Skeletal muscle tissue (tissue), 4 donors: ENCODE results near the gene SNRPA1. TPM values are rescaled to one million over a fixed set of nuclear protein-coding genes. Genes with fewer than 3 reads are reported as not detected.
"Not testable (repeated sequence)": the region's sequence is repeated elsewhere in the genome, so short reads cannot be mapped to it uniquely, and the experiment has no call there.

Experiments used
- H3K27ac ChIP-seq: one replicate; pipeline ENCODE4 v1.7.0; 2013; ENCODE audit warnings: mild to moderate bottlenecking, low read depth, low read length, inconsistent platforms
- H3K27me3 ChIP-seq, 3 donors: one replicate each; pipeline ENCODE4 v1.7.0; 2013; ENCODE audit warnings: low read length in 3 of 3; ENCODE audit not compliant: control insufficient read depth in 3 of 3, insufficient read depth in 3 of 3
- H3K36me3 ChIP-seq, 3 donors: one replicate each; pipeline ENCODE4 v1.7.0; 2013; ENCODE audit warnings: low read length in 3 of 3; ENCODE audit not compliant: control insufficient read depth in 3 of 3, insufficient read depth in 3 of 3
- H3K4me1 ChIP-seq, 3 donors: one replicate each; pipeline ENCODE4 v1.7.0; 2013; ENCODE audit warnings: low read length in 3 of 3, mild to moderate bottlenecking in 3 of 3; ENCODE audit not compliant: control insufficient read depth in 3 of 3, insufficient read depth in 3 of 3
- H3K4me3 ChIP-seq, 3 donors: one replicate each; pipeline ENCODE4 v1.7.0; 2013; ENCODE audit warnings: low read length in 3 of 3
- H3K9ac ChIP-seq, 3 donors: one replicate each; pipeline ENCODE4 v1.7.0; 2013; ENCODE audit warnings: low read length in 3 of 3, mild to moderate bottlenecking in 3 of 3, moderate library complexity in 2 of 3, low read depth in 1 of 3
- H3K9me3 ChIP-seq, 3 donors: one replicate each; pipeline ENCODE4 v1.7.0; 2013; ENCODE audit warnings: low read length in 3 of 3; ENCODE audit not compliant: control insufficient read depth in 3 of 3
- total RNA-seq: library from RNA; depleted of rRNA; stranded (reverse); fragments of >200 nt; gene quantifications from one replicate; pipeline ENCODE4 v1.2.3, GENCODE V29; 2014
- donor health status: Osteomylitis.

The SNRPA1 gene
- 14.1 TPM for total RNA-seq

DNA sequence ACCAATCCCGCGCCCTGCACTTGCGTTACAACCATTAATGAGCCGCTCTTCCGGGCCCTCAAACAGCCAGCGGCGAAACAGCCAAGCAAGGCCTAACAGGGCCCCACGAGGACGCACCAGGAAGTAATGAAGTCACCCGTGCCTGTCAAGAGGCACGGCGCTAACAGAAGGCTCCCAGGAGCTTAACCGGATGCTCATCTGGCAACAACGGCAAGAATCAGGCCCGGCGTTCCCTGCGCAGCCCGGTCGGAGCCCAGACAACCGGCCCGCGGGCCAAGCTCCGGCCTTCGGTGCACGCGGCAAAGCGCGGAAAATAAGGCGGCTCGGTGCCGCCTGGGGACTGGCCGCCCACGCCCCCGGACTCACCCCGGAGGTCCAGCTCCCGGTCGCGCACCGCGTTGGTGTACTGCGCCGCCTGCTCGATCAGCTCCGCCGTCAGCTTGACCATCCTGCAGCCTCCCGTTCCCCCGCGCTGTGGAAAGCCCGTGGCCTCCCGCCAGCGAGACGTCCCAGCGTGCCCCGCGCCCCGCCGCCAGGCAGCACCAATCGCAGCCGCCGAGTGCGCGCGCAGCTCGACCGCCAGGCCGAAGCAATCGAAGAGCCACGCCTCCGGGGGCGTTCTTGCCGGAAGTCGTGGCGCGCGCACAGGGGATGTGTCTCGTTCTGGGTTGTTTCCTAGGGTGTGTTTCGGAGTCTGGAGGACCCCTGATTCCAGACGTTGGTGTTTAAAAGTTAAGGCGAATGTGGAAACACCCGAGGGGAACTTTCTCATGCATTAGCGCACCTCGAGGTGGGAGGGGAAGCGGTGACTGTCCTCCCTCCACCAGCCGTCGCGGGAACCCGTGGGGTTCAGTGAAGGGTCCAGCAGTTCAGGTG is at the start of gene SNRPA1:
Gene SNRPA1, minus strand, starts transcription at position 518 of the 876 bp plus-strand sequence. Its CDS starts 70 bp downstream, at position 448.
- H3K9ac ChIP-seq, result peak within 1 kb of the TSS; percentile 96

DNA sequence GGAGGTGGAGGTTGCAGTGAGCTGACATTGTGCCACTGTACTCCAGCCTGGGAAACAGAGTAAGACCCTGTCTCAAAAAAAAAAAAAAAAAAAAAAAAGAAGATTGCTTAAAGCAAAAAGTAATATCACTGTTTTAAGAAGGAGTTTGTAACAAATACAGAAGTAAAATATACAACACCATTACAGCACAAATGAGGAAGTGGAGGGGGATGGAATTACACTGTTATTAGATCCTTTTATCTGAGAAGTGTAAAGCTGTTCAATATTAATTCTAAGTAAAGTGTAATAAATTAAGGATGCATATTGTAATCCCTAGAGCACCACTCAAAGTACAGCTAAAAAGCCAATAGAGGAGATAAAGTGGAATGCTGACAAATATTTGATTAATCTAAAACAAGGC is 47.0 kb upstream of the SNRPA1 start:
- Histone ChIP-seq H3K9ac (no peak overlapping the region), H3K9me3 (no peaks in the 10 kb centered on the region), H3K4me3 (no peak overlapping the region)

More for the DNA sequence above, at the start of gene SNRPA1:
- H3K36me3 ChIP-seq, result peaks cover 0 to 5% (median 5%) of the 10 kb centered on the region in 3 donors
- H3K27ac ChIP-seq, result peak within 1 kb of the TSS; percentile 91
- H3K4me3 ChIP-seq, result peak within 1 kb of the TSS; percentile 83 to 98 (median 94)
- H3K27me3 ChIP-seq, result no peaks in the 10 kb centered on the region
- peaks cover 20 to 30% (median 24%) of the 10 kb centered on the region in 3 donors for H3K4me1 ChIP-seq
- H3K9me3 ChIP-seq, result no peaks in the 10 kb centered on the region

DNA sequence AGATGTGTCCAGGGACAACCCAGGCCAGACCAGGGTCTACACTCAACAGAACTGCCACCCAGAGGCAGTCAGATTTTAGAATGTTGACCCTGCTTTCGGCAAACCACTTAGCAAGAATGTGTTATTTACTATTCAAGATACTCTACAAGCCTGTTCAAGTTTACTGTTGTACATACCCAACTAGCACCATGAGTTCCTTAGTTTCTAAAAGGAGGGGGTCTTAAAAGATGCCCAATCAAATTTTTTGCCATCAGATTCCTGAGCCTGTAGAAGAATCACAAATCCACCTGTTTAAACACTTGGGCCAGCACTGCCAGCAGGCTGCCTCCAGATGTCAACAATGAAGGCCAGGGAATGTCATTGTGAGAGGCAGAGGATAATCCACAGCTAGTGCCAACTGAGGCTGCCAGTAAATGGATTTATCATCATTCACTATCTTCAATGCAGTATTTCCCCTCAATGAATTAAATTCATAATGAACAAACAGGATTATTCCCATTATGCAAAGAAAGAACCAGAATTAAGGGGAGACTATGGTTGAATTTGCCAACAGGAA is 43.5 kb upstream of the SNRPA1 start:
- Histone ChIP-seq H3K4me3 (no peak overlapping the region), H3K9me3 (no peaks in the 10 kb centered on the region), H3K4me1 (no peaks in the 10 kb centered on the region), H3K36me3 (no peaks in the 10 kb centered on the region), H3K9ac (no peak overlapping the region), H3K27me3 (peaks cover 0 to 5% (median 0%) of the 10 kb centered on the region in 3 donors), H3K27ac (no peak overlapping the region)

More for the DNA sequence above, 47.0 kb upstream of the SNRPA1 start:
- Histone ChIP-seq H3K27ac (no peak overlapping the region), H3K36me3 (no peaks in the 10 kb centered on the region), H3K4me1 (no peaks in the 10 kb centered on the region), H3K27me3 (peaks cover 0 to 5% (median 0%) of the 10 kb centered on the region in 3 donors)

DNA sequence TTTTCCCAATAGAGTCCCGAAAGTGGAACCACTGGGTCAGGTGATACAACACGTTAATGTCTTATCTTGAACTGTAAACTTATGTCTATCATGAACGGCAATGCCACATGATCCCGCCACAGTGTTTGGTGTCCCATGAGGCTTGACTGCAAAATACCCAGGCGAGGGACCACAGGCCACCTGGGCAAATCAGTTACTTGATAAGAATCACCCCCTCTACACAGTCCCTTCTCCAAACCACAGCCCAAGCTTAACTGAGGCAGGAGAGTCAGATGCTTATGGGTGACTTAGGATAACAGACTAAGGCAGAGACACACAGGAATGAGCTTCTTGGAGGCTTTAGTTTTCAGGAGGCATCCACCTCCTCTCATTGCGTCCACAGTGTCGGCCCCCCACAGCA is 42.9 kb upstream of the SNRPA1 start:
- no peak overlapping the region for H3K27ac ChIP-seq
- H3K27me3 ChIP-seq, result peaks cover 0 to 5% (median 0%) of the 10 kb centered on the region in 3 donors
- H3K9me3 ChIP-seq, result no peaks in the 10 kb centered on the region
- no peaks in the 10 kb centered on the region for H3K4me1 ChIP-seq
- H3K4me3 ChIP-seq, result no peak overlapping the region
- H3K36me3 ChIP-seq, result no peaks in the 10 kb centered on the region
- H3K9ac ChIP-seq, result no peak overlapping the region

DNA sequence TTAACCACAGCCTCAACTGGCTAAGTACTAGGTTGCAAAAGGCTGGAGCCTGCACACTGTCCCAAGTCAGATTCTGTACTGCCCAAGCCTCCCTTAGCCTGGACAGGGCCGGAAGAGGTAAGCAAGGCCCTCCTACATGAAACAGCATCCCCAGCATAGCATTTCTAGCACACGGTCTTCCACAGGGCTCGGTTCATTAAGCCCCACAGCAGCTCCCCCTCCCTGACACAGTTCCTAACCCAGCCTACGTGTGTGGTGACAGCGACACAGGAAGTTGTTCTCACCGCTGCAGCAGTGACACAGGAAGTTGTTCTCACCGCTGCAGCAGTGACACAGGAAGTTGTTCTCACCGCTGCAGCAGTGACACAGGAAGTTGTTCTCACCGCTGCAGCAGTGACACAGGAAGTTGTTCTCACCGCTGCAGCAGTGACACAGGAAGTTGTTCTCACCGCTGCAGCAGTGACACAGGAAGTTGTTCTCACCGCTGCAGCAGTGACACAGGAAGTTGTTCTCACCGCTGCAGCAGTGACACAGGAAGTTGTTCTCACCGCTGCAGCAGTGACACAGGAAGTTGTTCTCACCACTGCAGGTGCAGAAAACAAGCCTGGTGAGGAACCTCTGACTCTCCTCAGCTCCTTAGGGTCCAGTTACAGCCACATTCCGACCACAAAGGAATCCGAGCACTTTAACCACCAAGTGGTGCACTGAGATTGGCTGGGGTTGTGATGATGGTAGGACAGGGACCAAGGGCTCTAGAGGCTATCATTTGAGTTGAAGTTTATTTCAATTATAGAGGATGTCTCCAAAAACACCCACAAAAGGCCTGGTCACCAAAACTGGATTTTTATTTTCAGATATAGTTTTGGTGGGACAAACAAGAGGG is 39.1 kb upstream of the SNRPA1 start:
- H3K27ac ChIP-seq, H3K27me3 ChIP-seq, H3K4me1 ChIP-seq, H3K36me3 ChIP-seq, H3K9ac ChIP-seq, H3K9me3 ChIP-seq, H3K4me3 ChIP-seq: not testable (repeated sequence)

DNA sequence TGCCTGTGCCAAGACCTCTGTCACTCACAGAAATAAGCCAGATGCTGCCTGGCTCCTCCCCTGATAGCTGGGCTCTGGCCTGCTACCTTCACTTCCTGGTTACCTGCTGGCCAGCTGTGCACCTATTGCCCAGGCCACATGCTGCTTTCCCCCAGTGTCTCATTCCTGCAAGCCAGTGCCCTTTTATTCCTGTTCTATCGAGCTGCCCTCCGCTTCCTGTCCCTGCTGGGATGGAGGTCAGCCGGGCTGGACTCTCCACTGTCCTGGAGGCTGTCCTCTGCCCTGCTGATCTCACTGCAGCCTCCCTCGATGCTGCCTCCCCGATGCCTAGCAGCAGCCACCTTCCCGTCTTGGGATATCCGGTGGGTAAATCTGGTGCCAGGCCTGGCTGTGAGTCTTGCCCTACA is 37.0 kb upstream of the SNRPA1 start:
- Histone ChIP-seq H3K9me3 (no peaks in the 10 kb centered on the region), H3K9ac (no peak overlapping the region), H3K27me3 (peaks cover 0 to 10% (median 8%) of the 10 kb centered on the region in 3 donors), H3K4me3 (no peak overlapping the region), H3K4me1 (no peaks in the 10 kb centered on the region), H3K36me3 (no peaks in the 10 kb centered on the region), H3K27ac (no peak overlapping the region)

DNA sequence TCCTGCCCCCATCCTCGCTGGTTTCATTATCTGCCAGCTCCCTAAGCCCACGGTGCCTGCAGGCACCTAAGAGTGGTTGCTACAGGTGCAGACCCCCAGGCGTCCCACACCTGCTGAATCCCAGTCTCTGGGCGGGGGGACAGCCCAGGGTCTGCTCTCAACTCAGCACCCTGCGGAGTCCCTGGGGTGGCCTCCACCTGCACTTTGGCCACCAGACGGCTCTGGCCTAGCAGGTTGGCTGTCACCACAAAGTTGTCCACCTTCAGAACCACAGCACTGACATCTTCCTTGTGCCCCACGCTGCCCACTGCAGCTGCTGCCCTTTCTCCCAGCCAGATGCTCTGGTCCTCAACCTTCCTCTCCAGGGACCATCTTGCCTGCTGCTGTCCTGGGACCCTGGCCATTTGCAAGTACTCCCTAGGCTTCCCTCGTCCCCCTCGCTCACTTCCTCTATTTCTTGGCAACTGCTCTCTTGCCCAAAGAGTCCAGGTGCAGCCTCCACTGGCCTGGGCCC is 34.9 kb upstream of the SNRPA1 start:
- no peaks in the 10 kb centered on the region for H3K36me3 ChIP-seq
- H3K27ac ChIP-seq, result no peak overlapping the region
- no peaks in the 10 kb centered on the region for H3K4me1 ChIP-seq

DNA sequence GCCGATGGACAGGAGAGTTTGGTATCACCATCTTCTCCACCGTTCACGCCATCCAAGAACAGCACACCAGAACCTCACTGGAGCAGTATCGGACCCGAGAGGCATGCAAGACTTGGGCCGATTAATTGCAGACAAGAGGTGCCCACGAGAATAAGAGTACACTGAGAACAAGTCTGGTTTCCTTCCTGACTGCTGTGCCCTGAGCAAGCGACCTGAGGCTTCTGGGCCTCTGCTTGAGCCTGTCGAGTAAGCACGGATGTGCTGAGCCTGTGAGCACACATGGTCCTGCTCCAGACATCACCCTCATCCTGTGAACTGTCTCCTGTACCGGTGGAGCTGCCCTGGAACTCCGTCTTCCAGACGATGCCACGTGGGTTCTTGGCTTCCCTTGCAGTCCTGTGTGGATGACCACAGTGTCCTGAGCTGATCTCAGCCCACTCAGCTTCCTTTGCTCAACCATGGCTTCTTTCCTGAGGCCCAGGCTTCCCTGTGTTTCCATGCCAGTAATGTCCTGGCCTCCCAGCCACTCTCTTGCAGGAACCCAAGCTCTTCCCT is 34.3 kb upstream of the SNRPA1 start:
- Histone ChIP-seq H3K4me1 (no peaks in the 10 kb centered on the region), H3K9ac (no peak overlapping the region), H3K27me3 (peaks cover 0 to 14% (median 10%) of the 10 kb centered on the region in 3 donors), H3K9me3 (no peaks in the 10 kb centered on the region), H3K36me3 (peaks cover 0 to 1% (median 0%) of the 10 kb centered on the region in 3 donors), H3K4me3 (no peak overlapping the region), H3K27ac (no peak overlapping the region)

More for the DNA sequence above, 34.9 kb upstream of the SNRPA1 start:
- Histone ChIP-seq H3K9ac (no peak overlapping the region), H3K27me3 (peaks cover 0 to 14% (median 10%) of the 10 kb centered on the region in 3 donors), H3K4me3 (no peak overlapping the region), H3K9me3 (no peaks in the 10 kb centered on the region)

DNA sequence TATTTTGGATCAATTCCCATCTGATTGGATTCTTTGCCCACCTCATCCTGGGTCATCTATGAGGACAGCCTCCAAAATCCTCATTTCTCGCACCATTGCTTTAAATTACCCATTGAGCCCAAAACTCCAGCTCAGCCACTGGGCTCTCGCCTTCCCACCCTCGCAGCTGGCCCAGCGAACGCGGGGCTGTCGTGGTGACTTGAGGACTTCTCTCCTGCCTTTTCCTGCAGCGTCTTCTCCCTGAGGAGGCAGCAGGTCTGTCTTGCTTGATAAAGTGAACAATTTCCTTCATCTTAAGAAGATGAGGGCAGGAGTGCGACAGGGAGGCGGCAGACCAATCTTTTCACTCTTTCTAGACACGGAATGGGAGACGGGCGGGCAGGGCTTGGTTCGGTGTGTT is 33.0 kb upstream of the SNRPA1 start:
- Histone ChIP-seq H3K27ac (no peak overlapping the region), H3K4me3 (no peak overlapping the region), H3K9me3 (no peaks in the 10 kb centered on the region), H3K4me1 (no peaks in the 10 kb centered on the region), H3K36me3 (peaks cover 0 to 5% (median 0%) of the 10 kb centered on the region in 3 donors), H3K27me3 (peaks cover 0 to 14% (median 10%) of the 10 kb centered on the region in 3 donors), H3K9ac (no peak overlapping the region)
